ENCODE measurements around the gene TGFBR3. TPM values are rescaled to one million over a fixed set of nuclear protein-coding genes. Genes with fewer than 3 reads are reported as not detected.

Gene TGFBR3
- total and polyA plus RNA-seq, 2 of the 4 experiments (the other 2 are of a cell fraction) = 3.0 to 11.3 TPM

- no peak overlapping the region for H4K91ac ChIP-seq (ENCODE audit: insufficient read depth, low read depth, low read length)
- DNase-seq (no peak), ATAC-seq (ENCODE audit: low read depth) (no peak)
- no peak overlapping the region for H4K8ac ChIP-seq (ENCODE audit: low read depth in 2 of 2, low read length in 2 of 2)
- H3K23ac ChIP-seq (ENCODE audit: low read depth, low read length) = no peak overlapping the region
- no peak overlapping the region for H2BK20ac ChIP-seq (ENCODE audit: low read depth, low read length)
- H2AK9ac ChIP-seq (replicated peaks; ENCODE audit: low read depth, low read length, poor library complexity) = no peak overlapping the region
- no peaks in the 10 kb centered on the region for H3K9me3 ChIP-seq (ENCODE audit: control insufficient read depth, insufficient read depth, low read length)
- in situ Hi-C loops (cut with MboI; ENCODE audit: low sequenced_read_pairs) = no loop called here
- no peak overlapping the region for H3K14ac ChIP-seq (replicated peaks; ENCODE audit: low read depth, low read length)
- peaks cover 13% of the 10 kb centered on the region for H3K4me1 ChIP-seq (ENCODE audit: control insufficient read depth, insufficient read depth, low read length)
- no peak overlapping the region for H3K4me2 ChIP-seq (ENCODE audit: low read depth, low read length)
- H2BK5ac ChIP-seq (ENCODE audit: low read depth, low read length, poor library complexity, severe bottlenecking) = no peak overlapping the region
- no peak overlapping the region for H3K27ac ChIP-seq (ENCODE audit: insufficient read depth, low read length)
- CTCF ChIA-PET = interaction anchor here (1.0 kb wide), 1 partner anchor 115 kb away, joined by 5 read pairs; no protein-coding TSS in a partner anchor
- no peak overlapping the region for H3K9ac ChIP-seq (ENCODE audit: low read depth, low read length)
- no peak for TF ChIP-seq CHD1 (IDR thresholded peaks at IDR 0.05; ENCODE audit: low read depth, low read length)
- TF ChIP-seq RAD21 (IDR thresholded peaks at IDR 0.05; ENCODE audit: low read length) = no peak
- no peak for TF ChIP-seq USF2 (IDR thresholded peaks at IDR 0.05; ENCODE audit: low read depth, low read length)
- no peak for TF ChIP-seq SMC3 (IDR thresholded peaks at IDR 0.05; ENCODE audit: low read depth, low read length)
- no peak for TF ChIP-seq MXI1 (IDR thresholded peaks at IDR 0.05; ENCODE audit: borderline replicate concordance, low read depth, low read length)
- no peak for TF ChIP-seq ELK1 (IDR thresholded peaks at IDR 0.05; ENCODE audit: borderline replicate concordance, low read depth, low read length)
- peak overlapping the region; percentile 9; the same call in 1 of the 2 replicates for H4K5ac ChIP-seq (ENCODE audit: low read depth, low read length)
- no peak overlapping the region for H3K4me3 ChIP-seq (ENCODE audit: insufficient read depth, low read depth, low read length)
- H3K4ac ChIP-seq (ENCODE audit: low read depth, low read length) = no peak overlapping the region; the same call in 1 of the 2 replicates
- intact Hi-C loops (cut with micrococcal nuclease) = no loop called here
- no peak overlapping the region for H2BK120ac ChIP-seq (ENCODE audit: low read depth, low read length)
- no peak overlapping the region for H2AFZ ChIP-seq (replicated peaks; ENCODE audit: low read length, poor library complexity)
- 0 out of 4 replicates have a peak, but pooled peaks cover 0 to 5% of the 10 kb centered on the region in 2 experiments for H3K79me1 ChIP-seq (ENCODE audit: low read depth in 1 of 2, low read length in 2 of 2)
- no peaks in the 10 kb centered on the region for H4K20me1 ChIP-seq (ENCODE audit: insufficient read depth, low read length)
- peak overlapping the region; percentile 55; the same call in 1 of the 2 replicates for H2AK5ac ChIP-seq (ENCODE audit: low read depth, low read length)
- no TSS peak for BruUV-seq (replicated peaks)
- H3K18ac ChIP-seq (ENCODE audit: low read depth, low read length) = peak overlapping the region; percentile 46
- H3K36me3 ChIP-seq (ENCODE audit: control insufficient read depth, insufficient read depth, low read length) = no peaks in the 10 kb centered on the region; the same call in 1 of the 2 replicates
- no peaks in the 10 kb centered on the region; the same call in none of the 2 replicates for H3K9me1 ChIP-seq (ENCODE audit: insufficient read depth, low read length)
- POLR2A ChIA-PET (ENCODE audit: unreplicated experiment) = no interaction called here
- dilution Hi-C loops (cut with HindIII; ENCODE audit: low sequenced_read_pairs, unreplicated experiment) = no loop called here
- peaks cover 4% of the 10 kb centered on the region; the same call in 1 of the 2 replicates for H3K27me3 ChIP-seq (ENCODE audit: control insufficient read depth, insufficient read depth, low read length)
- 88% methylated on average over 3 of the region's 12 CpGs; no CpG with 5 or more reads in 1 of the 2 experiments for WGBS, 2 experiments (ENCODE audit: extremely low coverage in 2 of 2, insufficient read length in 1 of 2)
- no peak overlapping the region for H3K56ac ChIP-seq (ENCODE audit: extremely low read depth, insufficient read depth, low read length)
- H2BK15ac ChIP-seq (ENCODE audit: low read depth, low read length) = no peak overlapping the region
Observed at GRCh38 chr1:91789273-91789997, 96.5 kb downstream of the TGFBR3 start.
